ENCODE data around the gene GPR25.

GPR25 gene

GRCh38 chr1:200869753-200870391, 2.9 kb upstream of the GPR25 start:
- TF ChIP-seq CTCF (IDR thresholded peaks at IDR 0.05; ENCODE audit: low read depth, low read length), result no peak
- DNase-seq (ENCODE audit: low read depth, low spot score), result no peak
- no peak overlapping the region for H3K4me3 ChIP-seq (ENCODE audit: low read depth, low read length)
- in situ Hi-C loops (cut with HindIII; ENCODE audit: low sequenced_read_pairs), result no loop called here

GRCh38 chr1:200873116-200873670, 412 bp downstream of the GPR25 start:
- DNase-seq (ENCODE audit: low read depth, low spot score), result no peak
- no peak overlapping the region for H3K4me3 ChIP-seq (ENCODE audit: low read depth, low read length)
- no peak for TF ChIP-seq CTCF (IDR thresholded peaks at IDR 0.05; ENCODE audit: low read depth, low read length)
- in situ Hi-C loops (cut with HindIII; ENCODE audit: low sequenced_read_pairs), result no loop called here

- no peak overlapping the region for H3K4me3 ChIP-seq (ENCODE audit: low read depth, low read length)
- TF ChIP-seq CTCF (IDR thresholded peaks at IDR 0.05; ENCODE audit: low read depth, low read length), result no peak
- DNase-seq (ENCODE audit: low read depth, low spot score), result no peak
- in situ Hi-C loops (cut with HindIII; ENCODE audit: low sequenced_read_pairs), result no loop called here
These were observed 1.1 kb downstream of the GPR25 start for GRCh38 chr1:200873671-200874397.

- H3K4me3 ChIP-seq (ENCODE audit: low read depth, low read length), result no peak overlapping the region
- in situ Hi-C loops (cut with HindIII; ENCODE audit: low sequenced_read_pairs), result no loop called here
- no peak for TF ChIP-seq CTCF (IDR thresholded peaks at IDR 0.05; ENCODE audit: low read depth, low read length)
- DNase-seq (ENCODE audit: low read depth, low spot score), result no peak
These were observed 1.9 kb downstream of the GPR25 start for GRCh38 chr1:200874694-200875093.

GRCh38 chr1:200875416-200875815, 2.6 kb downstream of the GPR25 start:
- H3K4me3 ChIP-seq (ENCODE audit: low read depth, low read length), result no peak overlapping the region
- no peak for DNase-seq (ENCODE audit: low read depth, low spot score)
- no peak for TF ChIP-seq CTCF (IDR thresholded peaks at IDR 0.05; ENCODE audit: low read depth, low read length)
- in situ Hi-C loops (cut with HindIII; ENCODE audit: low sequenced_read_pairs), result no loop called here

- TF ChIP-seq CTCF (IDR thresholded peaks at IDR 0.05; ENCODE audit: low read depth, low read length), result no peak
- in situ Hi-C loops (cut with HindIII; ENCODE audit: low sequenced_read_pairs), result no loop called here
- no peak overlapping the region for H3K4me3 ChIP-seq (ENCODE audit: low read depth, low read length)
- no peak for DNase-seq (ENCODE audit: low read depth, low spot score)
These were observed 4.2 kb downstream of the GPR25 start for GRCh38 chr1:200877010-200877409.
